Ramos (cell line): Measurements from ENCODE around the gene EFNA3.

Source experiments
- in situ Hi-C: fragments of 300-500 bp; cut with MboI; formaldehyde crosslinking; loops from one replicate; pipeline ENCODE4 v1.14.3; 2022; ENCODE audit warnings: low sequenced_read_pairs; ENCODE audit not compliant: unreplicated experiment

The EFNA3 gene

DNA sequence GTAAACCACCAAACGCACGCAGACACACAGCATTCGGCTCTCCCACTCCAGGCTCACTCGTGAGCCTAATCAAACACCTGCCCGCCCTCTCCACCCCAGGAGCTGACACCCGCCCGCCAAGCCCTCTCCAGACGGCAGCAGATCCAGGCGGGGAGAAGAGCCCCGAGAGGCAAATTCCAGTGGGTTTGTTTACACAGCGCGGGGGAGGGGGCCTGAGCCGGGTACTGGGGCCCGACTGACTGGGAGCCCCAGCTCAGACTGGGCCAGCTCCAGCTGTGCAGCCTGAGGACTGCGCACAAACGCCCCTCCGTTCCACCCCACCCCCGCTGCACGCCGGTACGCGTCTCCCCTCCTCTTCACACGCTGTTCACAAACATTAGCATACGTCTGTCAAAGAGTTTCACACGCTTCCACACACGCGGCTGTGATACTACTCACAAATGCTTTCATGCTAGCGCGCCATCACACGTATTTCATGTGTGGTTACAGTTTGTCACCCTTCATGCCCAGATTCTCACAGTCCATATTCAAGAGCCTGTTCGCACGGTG is 48.0 kb downstream of the EFNA3 start:
- in situ Hi-C loops = no loop called here

DNA sequence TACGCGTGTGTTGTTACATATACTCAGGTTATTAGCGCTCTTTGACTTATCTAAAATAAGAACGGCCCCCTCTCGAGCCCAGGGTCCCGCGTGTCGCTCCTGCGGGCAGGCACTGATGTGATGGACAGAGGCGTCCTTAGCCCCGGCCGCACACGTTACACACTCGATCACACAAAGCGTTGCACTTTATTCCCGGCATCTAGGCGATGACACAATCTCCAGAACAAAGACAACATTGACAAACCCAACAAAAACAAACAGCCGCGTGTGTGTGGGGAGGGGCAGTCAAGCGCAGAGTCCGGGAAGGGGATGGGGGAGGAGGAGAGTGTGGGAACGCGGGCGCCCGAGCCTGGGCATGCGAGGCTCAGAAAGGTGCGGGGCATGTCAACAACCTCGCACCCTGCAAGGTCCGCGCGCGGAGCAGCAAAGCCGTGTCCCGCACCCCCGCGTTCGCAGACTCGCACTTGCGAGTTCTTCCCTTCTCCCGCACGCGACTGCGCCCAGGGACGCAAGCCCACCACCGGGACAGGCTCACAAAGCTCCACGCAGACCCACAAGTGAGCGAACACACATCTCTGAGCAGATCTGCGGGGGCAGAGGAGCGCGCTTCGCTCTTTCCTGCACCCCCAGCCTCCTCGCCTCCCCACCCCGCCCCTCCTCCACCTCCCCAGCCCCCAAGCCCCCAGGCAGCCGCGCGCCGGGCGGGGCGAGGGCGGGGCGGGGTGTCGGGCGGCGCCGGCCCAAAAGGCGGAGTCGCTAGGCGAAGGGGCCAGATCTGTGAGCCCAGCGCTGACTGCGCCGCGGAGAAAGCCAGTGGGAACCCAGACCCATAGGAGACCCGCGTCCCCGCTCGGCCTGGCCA is 48.7 kb downstream of the EFNA3 start, which contains the start of gene EFNA1:
TSS of gene EFNA1 (plus strand) at position 772 of the 862 bp plus-strand sequence. CDS start 102 bp downstream, outside the sequence.
- in situ Hi-C loops = no loop called here

DNA sequence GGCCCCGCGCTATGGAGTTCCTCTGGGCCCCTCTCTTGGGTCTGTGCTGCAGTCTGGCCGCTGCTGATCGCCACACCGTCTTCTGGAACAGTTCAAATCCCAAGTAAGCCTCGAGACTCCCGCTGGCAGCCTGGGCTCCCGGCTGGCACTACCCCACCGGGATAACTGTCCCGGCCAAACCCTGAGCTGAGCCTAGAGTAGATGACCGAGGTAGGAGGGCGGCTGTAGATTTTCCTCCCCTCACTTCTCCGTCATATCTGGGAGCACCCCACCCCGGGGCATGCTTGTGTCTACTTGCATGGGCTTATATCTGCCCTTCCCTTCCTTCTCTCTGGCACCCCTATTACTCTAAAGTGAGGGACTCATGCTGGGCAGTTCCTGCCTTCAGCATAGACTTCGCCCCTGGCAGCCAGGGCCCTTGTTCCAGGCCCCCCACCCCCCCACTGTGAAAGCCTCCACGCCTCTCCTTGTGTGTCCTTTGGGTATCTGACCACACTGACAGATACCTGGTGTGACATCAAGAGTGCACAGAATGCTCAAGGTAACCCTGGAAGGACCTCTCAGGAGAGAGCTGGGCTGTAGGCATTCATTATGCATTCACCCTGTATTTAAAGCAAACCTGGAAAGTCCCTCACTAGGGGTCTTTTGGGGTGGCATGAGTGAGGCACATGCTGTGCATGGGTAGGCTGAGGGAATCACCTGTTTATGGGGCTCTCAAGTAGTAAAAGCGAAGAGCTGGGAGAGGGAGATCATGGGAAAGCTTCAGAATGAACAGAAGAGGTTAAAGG is 49.5 kb downstream of the EFNA3 start:
- in situ Hi-C loops = no loop called here

DNA sequence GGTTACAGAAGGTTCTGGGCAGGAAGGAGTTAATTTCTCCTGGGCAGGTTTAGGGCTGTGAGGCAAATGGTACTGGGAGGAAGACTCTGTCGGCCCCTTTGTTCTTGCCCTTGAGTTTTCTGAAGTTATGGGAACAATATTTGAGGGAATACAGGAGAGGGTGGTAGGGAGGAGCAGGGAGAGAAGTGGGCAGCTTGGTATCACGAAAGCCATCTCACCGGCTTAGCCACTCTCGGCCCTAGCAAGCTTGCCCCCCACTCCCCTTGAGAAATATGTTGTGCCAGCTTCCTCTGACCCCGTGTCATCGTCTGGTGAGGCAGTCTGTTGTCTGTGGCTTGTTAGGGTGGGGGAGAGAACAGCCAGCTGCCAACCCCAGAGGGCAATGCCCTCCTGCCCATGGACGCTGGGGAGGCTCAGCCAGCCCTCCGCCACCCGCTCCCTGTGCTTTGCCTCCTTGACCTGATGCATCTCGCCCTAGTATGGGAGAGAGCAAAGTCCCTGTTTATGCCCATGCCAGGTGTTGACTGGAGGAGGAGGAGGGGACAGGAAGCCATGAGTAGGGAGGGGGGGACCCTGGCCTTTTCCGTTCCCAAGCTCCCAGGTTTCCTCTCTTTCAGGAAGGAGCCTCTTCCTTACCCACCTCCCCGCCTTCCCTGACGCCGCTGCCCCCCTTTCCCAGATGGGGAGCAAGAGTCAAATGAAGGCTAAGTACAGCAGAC is 50.3 kb downstream of the EFNA3 start:
- in situ Hi-C loops = no loop called here

DNA sequence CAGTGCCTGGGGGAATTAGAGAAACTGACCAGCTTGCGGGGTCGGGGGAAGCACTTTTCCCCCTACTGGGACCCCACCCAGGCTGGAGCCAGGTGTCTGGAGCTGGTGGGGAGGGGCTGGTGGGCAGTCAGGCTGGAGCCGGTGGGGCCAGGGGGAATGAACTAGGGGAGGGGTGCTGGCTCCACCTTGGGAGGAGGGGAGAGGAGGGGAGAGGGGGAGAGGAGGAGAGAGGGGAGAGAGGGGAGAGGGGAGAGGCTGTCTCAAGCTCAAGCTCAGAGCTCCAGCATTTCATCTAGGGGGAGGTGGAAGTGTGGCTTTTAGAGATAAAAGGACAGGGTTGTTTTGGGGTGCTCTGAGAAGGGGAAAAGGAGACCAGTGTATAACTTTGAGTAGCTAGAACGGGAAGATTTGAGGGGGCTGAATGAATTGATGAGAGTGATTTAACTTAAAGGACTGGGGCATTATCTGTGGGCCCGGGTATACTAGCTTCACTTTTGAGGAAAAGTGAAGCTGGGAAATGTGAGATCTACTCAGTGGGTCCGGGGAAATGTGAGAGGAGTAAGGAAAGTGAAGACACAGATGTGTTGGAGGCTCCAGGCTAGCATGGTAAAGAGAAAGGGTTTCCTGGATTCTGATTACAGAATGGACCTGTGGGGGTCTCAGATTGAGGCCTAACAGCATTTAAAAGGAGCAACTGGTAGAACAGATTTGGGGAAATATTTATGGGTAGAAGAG is 51.8 kb downstream of the EFNA3 start:
- in situ Hi-C loops = no loop called here

DNA sequence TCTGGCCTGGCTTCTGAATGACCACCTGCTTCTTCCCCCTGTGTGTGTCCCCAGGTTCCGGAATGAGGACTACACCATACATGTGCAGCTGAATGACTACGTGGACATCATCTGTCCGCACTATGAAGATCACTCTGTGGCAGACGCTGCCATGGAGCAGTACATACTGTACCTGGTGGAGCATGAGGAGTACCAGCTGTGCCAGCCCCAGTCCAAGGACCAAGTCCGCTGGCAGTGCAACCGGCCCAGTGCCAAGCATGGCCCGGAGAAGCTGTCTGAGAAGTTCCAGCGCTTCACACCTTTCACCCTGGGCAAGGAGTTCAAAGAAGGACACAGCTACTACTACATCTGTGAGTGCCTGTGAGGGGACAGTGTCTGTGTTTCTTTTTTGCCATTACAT is 52.6 kb downstream of the EFNA3 start:
- in situ Hi-C loops = no loop called here

DNA sequence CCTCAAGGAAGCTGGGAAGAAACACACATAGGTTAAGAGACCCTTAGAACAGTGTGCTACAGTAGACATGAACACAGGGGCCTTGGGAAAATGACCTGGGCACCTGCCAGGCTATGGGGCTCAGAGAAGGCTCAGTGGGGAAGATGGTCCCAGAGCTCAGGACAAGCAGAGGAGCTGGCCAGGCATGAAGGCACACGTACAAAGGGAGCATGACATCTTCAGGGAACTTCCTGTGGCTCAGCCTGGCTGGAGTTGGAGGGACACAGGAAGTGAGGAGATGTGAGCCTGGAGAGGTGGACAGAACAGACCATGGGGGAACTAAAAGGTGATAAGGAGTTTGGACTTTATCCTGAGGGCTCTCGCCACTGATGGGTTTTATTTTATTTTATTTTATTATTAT is 53.2 kb downstream of the EFNA3 start:
- in situ Hi-C loops = no loop called here

DNA sequence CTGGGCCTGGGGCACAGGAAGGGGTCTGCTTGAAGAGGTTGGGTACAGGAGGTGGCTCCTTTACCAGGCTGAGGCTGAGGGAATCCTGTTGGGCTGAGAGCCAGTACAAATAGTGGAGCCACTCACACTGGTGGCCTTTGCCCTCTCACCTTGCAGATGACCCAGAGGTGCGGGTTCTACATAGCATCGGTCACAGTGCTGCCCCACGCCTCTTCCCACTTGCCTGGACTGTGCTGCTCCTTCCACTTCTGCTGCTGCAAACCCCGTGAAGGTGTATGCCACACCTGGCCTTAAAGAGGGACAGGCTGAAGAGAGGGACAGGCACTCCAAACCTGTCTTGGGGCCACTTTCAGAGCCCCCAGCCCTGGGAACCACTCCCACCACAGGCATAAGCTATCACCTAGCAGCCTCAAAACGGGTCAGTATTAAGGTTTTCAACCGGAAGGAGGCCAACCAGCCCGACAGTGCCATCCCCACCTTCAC is 55.2 kb downstream of the EFNA3 start:
- in situ Hi-C loops = no loop called here

DNA sequence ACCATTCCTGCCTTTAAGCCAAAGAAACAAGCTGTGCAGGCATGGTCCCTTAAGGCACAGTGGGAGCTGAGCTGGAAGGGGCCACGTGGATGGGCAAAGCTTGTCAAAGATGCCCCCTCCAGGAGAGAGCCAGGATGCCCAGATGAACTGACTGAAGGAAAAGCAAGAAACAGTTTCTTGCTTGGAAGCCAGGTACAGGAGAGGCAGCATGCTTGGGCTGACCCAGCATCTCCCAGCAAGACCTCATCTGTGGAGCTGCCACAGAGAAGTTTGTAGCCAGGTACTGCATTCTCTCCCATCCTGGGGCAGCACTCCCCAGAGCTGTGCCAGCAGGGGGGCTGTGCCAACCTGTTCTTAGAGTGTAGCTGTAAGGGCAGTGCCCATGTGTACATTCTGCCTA is 55.7 kb downstream of the EFNA3 start:
- in situ Hi-C loops = no loop called here

DNA sequence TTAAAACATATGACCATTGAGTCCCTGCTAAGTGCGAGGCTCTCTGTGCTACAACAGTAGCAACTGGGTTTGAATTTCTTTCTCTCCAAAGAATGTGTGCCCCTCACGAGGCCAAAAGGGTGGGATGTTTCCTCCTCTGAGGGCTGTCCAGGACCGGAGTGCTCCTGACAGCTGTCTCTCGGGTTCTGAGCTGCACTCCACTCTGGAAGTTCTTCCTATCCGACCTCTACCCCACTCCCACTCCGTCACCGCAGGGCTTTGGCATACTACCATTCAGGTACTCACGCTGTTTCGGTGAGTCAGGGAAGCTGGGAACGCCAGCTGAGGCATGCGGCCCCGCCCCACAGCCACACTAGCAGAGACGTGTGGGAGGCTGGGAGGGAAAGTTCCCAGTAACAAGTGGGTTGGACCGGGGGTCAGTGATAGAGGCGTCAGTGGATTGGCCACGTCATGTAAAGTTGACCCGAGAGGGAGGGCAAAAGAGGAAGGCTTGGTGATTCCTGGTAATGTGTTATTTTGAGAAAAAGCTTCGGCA is 56.3 kb downstream of the EFNA3 start:
- in situ Hi-C loops = no loop called here

DNA sequence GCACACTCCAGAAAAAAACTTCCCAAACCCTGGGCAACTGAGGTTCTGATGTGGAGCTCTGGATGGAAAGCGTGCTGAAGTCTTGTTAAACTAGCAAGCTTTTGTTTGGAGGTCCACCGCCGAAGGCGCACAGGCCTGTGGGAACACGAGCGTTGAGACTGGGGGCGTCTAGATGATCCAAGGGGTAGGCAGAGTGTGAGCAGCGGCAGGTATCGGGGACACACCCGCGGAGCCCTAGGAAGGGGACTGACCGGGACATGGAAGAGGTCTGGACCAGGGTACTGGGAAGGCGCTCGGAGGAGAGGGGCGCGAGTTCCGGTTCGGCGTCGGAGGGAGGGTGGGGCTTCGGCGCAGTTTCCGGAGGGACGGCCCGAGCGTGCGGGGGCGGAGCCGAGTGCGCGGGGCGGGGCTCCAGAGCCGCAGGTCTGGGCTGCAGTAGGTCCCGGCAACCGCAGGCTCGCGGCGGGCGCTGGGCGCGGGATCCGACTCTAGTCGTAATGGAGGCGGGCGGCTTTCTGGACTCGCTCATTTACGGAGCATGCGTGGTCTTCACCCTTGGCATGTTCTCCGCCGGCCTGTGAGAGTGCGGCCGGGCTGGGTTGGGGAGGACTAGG is 56.9 kb downstream of the EFNA3 start, which contains the start of gene SLC50A1:
TSS of gene SLC50A1 (plus strand) at position 438 of the 614 bp plus-strand sequence. CDS start at position 498, 60 bp downstream.
- in situ Hi-C loops = no loop called here

DNA sequence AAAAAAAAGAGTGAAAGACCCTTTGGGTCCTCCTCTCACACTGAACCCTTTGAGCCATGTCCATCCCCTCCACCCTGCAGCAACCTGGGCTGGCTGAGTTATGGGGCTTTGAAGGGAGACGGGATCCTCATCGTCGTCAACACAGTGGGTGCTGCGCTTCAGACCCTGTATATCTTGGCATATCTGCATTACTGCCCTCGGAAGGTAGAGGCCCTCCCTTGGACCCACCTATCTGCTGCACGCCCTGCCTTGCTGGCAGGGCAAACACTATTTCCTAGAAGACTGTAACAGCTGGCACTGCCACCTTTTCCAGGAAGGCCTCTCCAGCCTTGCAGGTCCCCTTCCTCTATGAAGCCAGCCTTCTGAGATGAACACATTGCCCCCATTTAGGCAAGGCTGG is 58.1 kb downstream of the EFNA3 start:
- in situ Hi-C loops = no loop called here
